HFF-Myc (cell line): ENCODE results near the gene RPL22.
A peak's percentile ranks its signal among the peaks of the same experiment; 100 is the strongest.

Experiments
- DNase-seq: peaks from one replicate; pipeline ENCODE4 v3.0.0-alpha.2; 2011; ENCODE audit warnings: low read depth; ENCODE audit errors: extremely low read depth
- H3K4me3 ChIP-seq: replicated peaks from 2 replicates; pipeline ENCODE4 v1.5.1; 2011; ENCODE audit warnings: low read depth, mild to moderate bottlenecking, control low read depth, low read length
- TF ChIP-seq, protein P1 (sequence below): IDR thresholded peaks from 2 replicates; pipeline ENCODE4 v1.5.1; 2012; ENCODE audit warnings: mild to moderate bottlenecking, low read depth, low read length, control low read depth; ENCODE audit errors: missing control alignments

Gene RPL22

DNA sequence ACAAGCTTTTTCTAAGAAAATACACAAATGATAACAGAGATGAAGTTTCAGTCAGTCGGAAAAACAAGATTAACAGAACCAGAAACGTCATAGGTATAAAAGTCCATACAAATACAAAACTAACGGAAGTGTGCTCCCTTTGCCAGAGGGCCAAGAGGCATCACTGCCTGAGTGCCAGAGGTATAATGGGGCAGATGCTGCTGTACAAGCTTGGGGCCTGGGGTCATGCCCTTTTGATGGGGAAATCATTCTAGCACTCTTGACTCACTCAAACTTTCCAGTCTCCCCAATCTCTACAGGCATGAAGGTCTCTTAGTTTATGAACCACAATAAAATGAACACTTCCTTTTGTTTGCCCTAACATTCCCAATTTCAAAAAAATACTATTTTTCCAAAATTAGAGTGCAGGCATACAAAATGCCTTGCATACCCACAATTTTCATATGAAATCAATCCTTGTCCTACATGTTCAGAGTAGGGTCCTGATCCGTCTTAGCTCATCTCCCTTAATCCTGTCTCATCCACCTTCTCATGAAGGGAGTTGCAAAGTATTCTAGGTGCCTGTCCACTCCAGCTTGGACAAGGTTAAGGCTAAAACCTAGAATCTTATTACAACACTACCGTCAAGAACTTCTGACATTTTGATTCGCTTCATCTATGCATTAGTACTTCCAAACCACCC lies 1.5 kb downstream of the RPL22 start:
- TF ChIP-seq, protein P1, sequence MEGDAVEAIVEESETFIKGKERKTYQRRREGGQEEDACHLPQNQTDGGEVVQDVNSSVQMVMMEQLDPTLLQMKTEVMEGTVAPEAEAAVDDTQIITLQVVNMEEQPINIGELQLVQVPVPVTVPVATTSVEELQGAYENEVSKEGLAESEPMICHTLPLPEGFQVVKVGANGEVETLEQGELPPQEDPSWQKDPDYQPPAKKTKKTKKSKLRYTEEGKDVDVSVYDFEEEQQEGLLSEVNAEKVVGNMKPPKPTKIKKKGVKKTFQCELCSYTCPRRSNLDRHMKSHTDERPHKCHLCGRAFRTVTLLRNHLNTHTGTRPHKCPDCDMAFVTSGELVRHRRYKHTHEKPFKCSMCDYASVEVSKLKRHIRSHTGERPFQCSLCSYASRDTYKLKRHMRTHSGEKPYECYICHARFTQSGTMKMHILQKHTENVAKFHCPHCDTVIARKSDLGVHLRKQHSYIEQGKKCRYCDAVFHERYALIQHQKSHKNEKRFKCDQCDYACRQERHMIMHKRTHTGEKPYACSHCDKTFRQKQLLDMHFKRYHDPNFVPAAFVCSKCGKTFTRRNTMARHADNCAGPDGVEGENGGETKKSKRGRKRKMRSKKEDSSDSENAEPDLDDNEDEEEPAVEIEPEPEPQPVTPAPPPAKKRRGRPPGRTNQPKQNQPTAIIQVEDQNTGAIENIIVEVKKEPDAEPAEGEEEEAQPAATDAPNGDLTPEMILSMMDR = no peak
- no peak for DNase-seq
- H3K4me3 ChIP-seq = peak overlapping the region; percentile 100

DNA sequence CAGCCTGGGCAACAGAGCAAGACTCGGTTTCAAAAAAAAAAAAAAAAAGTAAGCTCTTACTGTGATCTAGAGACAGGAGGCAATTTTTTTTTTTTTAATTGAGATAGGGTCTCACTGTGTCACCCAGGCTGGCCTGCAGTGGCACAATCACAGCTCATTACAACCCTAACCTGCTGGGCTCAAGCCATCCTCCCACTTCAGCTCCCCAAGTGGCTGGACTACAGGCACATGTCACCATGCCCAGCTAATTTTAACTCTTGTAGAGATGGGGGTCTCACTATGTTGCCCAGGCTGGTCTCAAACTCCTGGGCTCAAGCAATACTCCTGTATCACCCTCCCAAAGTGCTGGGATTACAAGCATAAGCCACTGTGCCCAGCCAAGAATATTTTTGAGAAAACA lies 7.4 kb downstream of the RPL22 start:
- H3K4me3 ChIP-seq = no peak overlapping the region
- TF ChIP-seq, protein P1 = no peak
- DNase-seq = no peak

DNA sequence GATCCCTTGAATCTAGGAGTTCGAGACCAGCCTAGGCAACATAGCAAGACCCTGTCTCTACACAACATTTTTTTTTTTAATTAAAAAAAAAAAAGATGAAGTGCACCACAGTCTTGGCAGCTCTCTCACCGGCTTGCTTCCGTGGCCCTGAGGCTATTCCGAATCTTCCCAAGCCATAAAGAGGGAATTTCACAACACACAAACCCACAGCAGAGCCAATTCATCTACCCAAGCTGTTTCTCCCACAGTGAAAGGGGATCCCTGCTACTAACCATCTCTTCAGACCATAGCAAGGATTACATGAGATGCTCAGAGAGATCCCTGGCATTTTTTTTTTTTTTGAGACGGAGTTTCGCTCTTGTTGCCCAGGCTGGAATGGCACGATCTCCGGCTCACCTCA lies 10.9 kb downstream of the RPL22 start:
- TF ChIP-seq, protein P1 = no peak
- H3K4me3 ChIP-seq = no peak overlapping the region
- no peak for DNase-seq

DNA sequence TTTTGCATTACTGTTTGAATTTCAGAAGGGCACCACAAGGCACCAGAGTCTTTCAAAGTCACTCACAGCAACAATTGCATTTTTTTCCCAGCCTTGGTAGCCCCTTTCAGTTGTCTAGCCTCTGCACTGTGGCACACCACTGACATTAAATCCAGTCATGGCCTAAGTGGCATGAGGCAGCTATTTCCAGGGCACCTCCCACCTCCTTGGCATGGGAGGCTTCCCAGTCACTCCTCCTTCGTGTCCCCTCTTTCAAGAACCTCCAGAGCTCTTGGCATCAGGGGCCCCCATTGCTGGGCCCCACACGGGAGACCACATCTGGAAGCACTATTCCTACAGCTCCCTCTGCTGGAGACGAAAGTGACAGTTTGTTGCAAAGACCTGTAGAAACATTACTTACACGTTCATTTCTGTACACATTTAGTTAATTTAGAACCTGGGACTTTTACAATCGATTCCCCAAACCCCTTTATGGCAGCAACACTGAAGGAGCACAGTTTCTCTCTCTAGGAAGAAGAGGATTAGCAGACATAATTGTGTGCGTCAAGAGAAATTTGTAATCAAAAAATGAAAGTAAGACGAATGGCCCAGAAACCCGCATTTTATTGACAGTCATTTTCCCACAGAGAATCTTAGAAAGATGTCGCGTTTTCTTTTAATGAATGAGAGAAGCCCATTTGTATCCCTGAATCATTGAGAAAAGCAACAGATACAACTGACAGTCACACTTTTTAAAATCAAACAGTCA lies 13.6 kb downstream of the RPL22 start:
- DNase-seq = no peak
- TF ChIP-seq, protein P1 = peak; percentile 56
- no peak overlapping the region for H3K4me3 ChIP-seq

- H3K4me3 ChIP-seq = no peak overlapping the region
- TF ChIP-seq, protein P1 = no peak
- DNase-seq = no peak
Observed at GRCh38 chr1:6185151-6185550, 14.2 kb downstream of the RPL22 start.

- no peak for DNase-seq
- H3K4me3 ChIP-seq = no peak overlapping the region
- TF ChIP-seq, protein P1 = no peak
Observed at GRCh38 chr1:6184083-6184783, 15.2 kb downstream of the RPL22 start.
